GM21529 (cell line): ENCODE measurements around the gene SYNPO2.
A peak's percentile ranks its signal among the peaks of the same experiment; 100 is the strongest.
"Not testable (repeated sequence)": the region's sequence is repeated elsewhere in the genome, so short reads cannot be mapped to it uniquely, and the experiment has no call there.

Experiments used
- ATAC-seq: cut with Tn5 transposase; IDR thresholded peaks from one replicate; pipeline ENCODE4 v1.9.1; 2021; ENCODE audit not compliant: unreplicated experiment

The SYNPO2 gene

GRCh38 chr4:118888666-118889311, at the start of gene SYNPO2:
Gene SYNPO2 (plus strand): TSS chr4:118888854. CDS start chr4:118889037, 183 bp downstream.
- peak; percentile 74 for ATAC-seq

- ATAC-seq, result no peak
Measured at GRCh38 chr4:118839221-118839927, 49.3 kb upstream of the SYNPO2 start.

- ATAC-seq, result no peak
Measured at GRCh38 chr4:118842055-118842454, 46.6 kb upstream of the SYNPO2 start.

GRCh38 chr4:118843237-118843636, 45.4 kb upstream of the SYNPO2 start:
- ATAC-seq, result peak; percentile 49

- ATAC-seq, result no peak
Measured at GRCh38 chr4:118845552-118846050, 43.1 kb upstream of the SYNPO2 start.

- ATAC-seq, result no peak
Measured at GRCh38 chr4:118846979-118847378, 41.7 kb upstream of the SYNPO2 start.

GRCh38 chr4:118848242-118848641, 40.4 kb upstream of the SYNPO2 start:
- no peak for ATAC-seq

- ATAC-seq, result no peak
Measured at GRCh38 chr4:118848901-118849300, 39.8 kb upstream of the SYNPO2 start.

GRCh38 chr4:118849867-118850487, 38.7 kb upstream of the SYNPO2 start:
- no peak for ATAC-seq

GRCh38 chr4:118850488-118851173, 38.0 kb upstream of the SYNPO2 start:
- ATAC-seq, result peak; percentile 97

- ATAC-seq, result no peak
Measured at GRCh38 chr4:118857760-118858159, 30.9 kb upstream of the SYNPO2 start.

GRCh38 chr4:118858779-118859178, 29.9 kb upstream of the SYNPO2 start:
- ATAC-seq, result no peak

- ATAC-seq, result peak; percentile 95
Measured at GRCh38 chr4:118865091-118865708, 23.5 kb upstream of the SYNPO2 start.

GRCh38 chr4:118866442-118866841, 22.2 kb upstream of the SYNPO2 start:
- no peak for ATAC-seq

GRCh38 chr4:118867311-118868067, 21.2 kb upstream of the SYNPO2 start:
- ATAC-seq, result no peak

- no peak for ATAC-seq
Measured at GRCh38 chr4:118869808-118870342, 18.8 kb upstream of the SYNPO2 start.

- ATAC-seq, result no peak
Measured at GRCh38 chr4:118872181-118872580, 16.5 kb upstream of the SYNPO2 start.

- ATAC-seq, result no peak
Measured at GRCh38 chr4:118877797-118878196, 10.9 kb upstream of the SYNPO2 start.

- not testable (repeated sequence) for ATAC-seq
Measured at GRCh38 chr4:118878507-118878906, 10.1 kb upstream of the SYNPO2 start.

- no peak for ATAC-seq
Measured at GRCh38 chr4:118879409-118879808, 9.2 kb upstream of the SYNPO2 start.
